ENCODE measurements around the gene SPACA4.
"Not testable (repeated sequence)": the region's sequence is repeated elsewhere in the genome, so short reads cannot be mapped to it uniquely, and the experiment has no call there.

Gene SPACA4

DNA sequence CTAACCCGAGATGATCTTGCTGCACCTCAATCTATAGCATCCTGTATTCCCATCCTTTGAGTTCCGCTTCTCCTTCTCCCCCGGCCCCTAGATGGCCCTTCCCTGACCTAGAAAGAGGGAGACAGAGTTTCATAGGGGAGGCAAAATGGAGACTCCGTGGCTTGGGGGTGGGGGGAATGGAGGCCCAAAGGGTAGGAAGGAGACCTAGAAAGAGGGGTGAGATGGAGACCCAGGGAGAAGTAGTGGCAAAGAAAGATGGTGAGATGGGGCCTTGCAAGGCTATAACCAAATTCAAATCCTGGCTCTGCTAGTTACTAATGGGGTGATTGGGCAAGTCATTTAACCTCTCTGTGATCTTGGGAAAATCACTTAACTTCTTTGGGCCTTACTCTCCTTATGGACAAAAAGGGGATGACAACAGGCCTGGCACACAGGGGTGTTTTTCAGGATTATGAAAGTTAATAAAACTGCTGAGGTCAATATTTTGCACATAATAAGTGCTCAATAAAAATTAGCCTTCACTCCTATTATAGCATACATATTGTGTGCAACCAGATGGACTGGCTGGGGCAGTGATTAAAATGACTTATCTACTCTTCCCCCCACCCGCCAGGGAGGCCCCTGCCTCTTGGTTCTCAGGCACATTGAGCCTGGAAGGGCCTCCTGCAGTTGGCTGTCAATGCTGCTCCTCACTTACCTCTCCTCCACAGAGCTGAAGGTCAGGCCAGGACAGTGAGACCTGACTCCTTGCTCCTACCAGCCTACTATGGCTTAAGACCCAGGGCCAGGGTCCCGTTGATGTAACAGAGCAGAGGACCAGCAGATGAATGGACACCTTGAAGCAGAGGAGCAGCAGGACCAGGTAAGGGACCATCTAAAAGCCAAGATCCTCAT lies 13.4 kb downstream of the SPACA4 start:
- DNase-seq: no peak

GRCh38 chr19:48623556-48624066 lies 17.1 kb downstream of the SPACA4 start:
- DNase-seq: no peak

- peak; percentile 96 to 98 for DNase-seq
Measured at GRCh38 chr19:48624067-48624594, 17.6 kb downstream of the SPACA4 start.

GRCh38 chr19:48624791-48625723 lies 18.5 kb downstream of the SPACA4 start:
- DNase-seq: no peak

DNA sequence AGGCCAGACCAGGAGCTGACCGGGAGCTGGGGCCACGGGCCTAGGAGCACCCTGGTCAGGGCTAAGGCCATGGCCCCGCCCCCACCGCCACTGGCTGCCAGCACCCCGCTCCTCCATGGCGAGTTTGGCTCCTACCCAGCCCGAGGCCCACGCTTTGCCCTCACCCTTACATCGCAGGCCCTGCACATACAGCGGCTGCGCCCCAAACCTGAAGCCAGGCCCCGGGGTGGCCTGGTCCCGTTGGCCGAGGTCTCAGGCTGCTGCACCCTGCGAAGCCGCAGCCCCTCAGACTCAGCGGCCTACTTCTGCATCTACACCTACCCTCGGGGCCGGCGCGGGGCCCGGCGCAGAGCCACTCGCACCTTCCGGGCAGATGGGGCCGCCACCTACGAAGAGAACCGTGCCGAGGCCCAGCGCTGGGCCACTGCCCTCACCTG lies 19.4 kb downstream of the SPACA4 start:
- no peak for DNase-seq

GRCh38 chr19:48627201-48627864 lies 20.8 kb downstream of the SPACA4 start:
- DNase-seq: no peak

- DNase-seq: no peak
Measured at GRCh38 chr19:48627865-48628314, 21.3 kb downstream of the SPACA4 start.

DNA sequence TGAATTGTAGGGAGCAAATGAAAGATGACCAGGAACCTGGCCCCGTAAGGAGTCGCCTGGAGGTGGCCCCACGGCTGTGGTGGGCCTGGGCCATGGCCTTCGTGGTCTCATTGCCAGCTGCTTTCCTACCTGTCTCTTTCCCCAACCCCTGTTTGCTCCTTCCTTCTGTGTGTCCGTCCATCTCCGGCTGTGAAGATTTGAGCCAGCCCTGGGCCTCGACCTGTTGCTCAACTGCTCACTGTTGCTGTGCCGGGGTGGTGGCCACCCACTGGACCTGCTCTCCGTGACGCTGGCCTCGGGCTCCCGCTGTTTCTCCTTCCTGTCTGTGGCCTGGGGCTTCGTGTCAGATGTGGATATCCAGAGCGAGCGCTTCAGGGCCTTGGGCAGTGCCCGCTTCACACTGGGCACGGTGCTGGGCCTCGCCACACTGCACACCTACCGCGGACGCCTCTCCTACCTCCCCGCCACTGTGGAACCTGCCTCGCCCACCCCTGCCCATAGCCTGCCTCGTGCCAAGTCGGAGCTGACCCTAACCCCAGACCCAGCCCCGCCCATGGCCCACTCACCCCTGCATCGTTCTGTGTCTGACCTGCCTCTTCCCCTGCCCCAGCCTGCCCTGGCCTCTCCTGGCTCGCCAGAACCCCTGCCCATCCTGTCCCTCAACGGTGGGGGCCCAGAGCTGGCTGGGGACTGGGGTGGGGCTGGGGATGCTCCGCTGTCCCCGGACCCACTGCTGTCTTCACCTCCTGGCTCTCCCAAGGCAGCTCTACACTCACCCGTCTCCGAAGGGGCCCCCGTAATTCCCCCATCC lies 22.1 kb downstream of the SPACA4 start:
- no peak for DNase-seq

DNA sequence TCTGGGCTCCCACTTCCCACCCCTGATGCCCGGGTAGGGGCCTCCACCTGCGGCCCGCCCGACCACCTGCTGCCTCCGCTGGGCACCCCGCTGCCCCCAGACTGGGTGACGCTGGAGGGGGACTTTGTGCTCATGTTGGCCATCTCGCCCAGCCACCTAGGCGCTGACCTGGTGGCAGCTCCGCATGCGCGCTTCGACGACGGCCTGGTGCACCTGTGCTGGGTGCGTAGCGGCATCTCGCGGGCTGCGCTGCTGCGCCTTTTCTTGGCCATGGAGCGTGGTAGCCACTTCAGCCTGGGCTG lies 22.7 kb downstream of the SPACA4 start:
- no peak for DNase-seq

DNA sequence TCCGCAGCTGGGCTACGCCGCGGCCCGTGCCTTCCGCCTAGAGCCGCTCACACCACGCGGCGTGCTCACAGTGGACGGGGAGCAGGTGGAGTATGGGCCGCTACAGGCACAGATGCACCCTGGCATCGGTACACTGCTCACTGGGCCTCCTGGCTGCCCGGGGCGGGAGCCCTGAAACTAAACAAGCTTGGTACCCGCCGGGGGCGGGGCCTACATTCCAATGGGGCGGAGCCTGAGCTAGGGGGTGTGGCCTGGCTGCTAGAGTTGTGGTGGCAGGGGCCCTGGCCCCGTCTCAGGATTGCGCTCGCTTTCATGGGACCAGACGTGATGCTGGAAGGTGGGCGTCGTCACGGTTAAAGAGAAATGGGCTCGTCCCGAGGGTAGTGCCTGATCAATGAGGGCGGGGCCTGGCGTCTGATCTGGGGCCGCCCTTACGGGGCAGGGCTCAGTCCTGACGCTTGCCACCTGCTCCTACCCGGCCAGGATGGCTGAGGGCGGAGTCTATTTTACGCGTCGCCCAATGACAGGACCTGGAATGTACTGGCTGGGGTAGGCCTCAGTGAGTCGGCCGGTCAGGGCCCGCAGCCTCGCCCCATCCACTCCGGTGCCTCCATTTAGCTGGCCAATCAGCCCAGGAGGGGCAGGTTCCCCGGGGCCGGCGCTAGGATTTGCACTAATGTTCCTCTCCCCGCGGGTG lies 23.2 kb downstream of the SPACA4 start:
- no peak for DNase-seq

DNA sequence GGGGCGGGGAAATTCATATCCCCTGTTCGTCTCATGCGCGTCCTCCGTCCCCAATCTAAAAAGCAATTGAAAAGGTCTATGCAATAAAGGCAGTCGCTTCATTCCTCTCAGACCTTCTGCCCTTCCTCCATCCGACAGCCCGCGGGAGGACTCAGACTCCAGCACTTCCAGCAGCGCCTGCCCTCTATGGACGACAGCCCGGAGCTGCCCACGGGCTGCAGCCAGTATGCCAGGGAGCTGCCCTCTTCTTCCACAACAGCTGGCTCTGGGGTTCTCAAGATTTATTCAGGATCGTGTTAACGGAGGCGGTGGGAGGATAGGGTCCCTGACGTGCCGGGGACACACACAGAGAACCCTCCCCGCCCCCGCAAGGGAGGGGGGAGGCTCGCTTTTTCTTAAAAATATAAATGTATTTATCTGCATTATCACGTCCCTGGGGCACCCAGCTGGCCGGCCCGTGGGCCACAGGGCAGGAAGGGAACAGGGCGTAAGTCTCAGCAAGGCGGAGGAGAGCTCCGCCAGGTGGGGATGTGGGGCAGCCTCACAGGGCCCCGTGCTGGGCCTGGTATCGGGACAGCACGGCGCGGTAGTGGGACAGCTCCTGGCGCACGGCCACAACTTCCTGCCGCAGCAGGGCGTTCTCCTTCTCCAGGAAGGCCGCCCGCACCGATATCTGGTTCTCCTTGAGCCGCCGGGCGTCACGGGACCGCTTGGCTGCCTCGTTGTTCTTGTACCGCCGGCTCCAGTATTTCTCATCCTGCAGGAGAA lies 23.9 kb downstream of the SPACA4 start:
- DNase-seq: no peak

DNA sequence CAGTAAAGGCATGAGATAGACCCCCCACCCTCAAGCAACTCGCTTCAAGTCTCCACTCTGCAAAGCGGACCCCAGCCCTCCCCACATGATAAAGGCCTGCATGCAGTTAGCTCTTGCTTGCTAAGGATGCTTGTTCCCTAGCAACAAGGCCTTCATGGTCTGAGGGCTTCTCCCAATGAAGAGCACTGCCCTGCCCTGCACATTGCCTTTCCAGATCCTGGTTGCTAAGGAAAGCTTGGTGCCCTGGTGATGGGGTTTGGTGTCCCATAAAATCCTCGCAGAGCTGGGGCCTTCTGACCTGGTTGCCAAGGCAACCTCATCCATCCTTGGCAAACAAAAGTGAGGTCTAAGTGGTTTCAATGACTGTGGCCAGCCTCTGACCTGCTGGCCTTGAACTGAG lies 24.7 kb downstream of the SPACA4 start:
- no peak for DNase-seq

GRCh38 chr19:48632286-48632685 lies 25.7 kb downstream of the SPACA4 start:
- DNase-seq: not testable (repeated sequence)

DNA sequence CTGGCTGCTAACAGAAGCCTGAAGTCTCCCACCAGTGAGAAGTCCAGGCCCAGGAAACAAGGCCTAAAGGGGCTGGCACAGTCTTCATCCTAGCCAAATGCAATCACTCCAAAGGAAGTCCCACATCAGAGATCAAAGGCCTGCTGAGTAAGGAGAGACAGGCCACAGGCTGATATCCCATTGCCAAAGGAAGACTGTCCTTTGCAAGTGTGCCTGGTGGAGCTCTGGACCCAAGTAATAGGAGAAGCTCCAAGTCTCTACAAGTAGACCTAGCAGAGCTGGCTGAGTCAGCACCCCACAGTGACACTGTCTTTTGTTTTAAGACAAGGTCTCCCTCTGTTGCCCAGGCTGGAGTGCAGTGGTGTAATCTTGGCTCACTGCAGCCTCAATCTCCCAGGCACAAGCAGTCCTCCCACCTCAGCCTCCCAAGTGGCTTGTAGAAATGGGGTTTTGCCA lies 26.2 kb downstream of the SPACA4 start:
- DNase-seq: no peak

DNA sequence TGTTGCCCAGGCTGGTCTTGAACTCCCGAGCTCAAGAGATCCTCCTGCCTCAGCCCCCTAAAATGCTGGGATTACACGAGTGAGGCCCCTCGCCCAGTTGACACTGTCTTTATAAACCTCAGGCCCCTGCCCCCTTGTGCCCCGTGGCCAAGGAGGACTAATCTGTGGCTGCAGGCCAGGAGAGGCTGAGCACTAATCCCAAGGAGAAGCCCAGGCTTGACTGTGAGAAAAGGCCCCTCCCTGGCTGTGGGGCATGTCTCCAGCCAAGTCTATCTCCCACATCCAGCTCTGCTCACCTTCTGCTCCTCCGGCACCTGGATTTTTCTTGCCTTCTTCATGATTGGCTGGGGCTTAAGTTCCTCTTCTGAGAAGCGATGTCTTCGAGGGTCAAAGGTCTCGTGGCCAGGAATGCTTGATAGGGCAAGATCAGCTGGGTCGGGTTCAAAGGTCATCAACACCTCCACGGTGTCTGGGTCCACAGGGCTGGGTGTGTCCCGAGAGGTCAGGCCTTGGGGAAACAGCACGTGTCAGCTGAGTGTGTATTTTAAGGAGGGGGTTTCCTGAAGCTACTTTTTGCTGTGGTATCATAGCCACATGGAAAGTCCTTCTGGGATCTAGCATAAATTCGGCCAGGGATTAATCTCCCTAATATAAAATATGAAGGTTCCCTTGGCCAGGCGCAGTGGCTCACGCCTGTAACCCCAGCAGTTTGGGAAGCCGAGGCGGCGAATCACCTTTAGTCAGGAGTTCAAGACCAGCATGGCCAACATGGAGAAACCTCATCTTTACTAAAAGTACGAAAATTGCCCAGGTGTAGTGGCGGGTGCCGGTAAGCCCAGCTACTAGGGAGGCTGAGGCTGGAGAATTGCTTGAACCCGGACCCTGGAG lies 26.9 kb downstream of the SPACA4 start:
- no peak for DNase-seq

GRCh38 chr19:48634036-48634342 lies 27.4 kb downstream of the SPACA4 start:
- DNase-seq: no peak

DNA sequence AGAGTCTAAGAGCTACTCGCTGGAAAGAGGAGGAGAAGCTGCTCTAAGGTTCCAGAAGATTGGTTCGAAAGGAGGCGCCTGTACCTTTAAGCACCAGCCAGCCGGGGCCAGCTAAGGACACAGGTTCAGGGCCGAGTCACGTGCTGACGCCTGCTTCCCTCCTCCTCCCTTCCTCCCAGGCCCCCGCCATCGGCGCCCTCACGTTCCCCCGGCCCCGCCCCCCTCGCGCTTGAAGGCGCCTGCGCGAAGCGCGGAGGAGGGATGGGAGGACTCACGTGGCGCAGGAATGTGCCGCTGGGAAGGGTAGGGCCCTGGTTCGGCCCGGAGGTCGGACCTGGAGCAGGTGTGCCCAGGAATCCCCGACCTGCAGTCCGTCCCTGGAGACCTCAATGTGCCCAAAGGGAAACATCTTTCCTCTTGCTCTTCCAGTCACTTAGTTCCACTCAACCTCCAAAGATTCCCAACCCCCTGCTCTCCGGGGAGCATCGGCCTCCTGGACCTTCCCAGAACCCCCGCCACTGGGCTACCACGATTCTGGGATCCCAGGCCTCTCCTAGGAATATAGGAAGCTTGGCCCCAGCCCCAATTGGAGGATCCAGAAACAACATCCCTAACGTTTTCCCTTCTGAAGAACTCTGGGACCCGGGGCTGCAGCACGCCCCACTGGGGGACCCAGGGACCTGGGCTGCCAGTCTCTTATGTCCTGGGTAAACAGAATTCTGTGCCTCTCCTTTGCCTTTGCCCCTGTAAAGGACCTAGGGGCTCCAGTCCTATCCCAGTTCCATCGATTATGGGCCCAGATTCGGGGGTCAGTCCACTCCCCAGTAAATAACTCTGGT lies 28.1 kb downstream of the SPACA4 start:
- peak; percentile 91 to 92 for DNase-seq

DNA sequence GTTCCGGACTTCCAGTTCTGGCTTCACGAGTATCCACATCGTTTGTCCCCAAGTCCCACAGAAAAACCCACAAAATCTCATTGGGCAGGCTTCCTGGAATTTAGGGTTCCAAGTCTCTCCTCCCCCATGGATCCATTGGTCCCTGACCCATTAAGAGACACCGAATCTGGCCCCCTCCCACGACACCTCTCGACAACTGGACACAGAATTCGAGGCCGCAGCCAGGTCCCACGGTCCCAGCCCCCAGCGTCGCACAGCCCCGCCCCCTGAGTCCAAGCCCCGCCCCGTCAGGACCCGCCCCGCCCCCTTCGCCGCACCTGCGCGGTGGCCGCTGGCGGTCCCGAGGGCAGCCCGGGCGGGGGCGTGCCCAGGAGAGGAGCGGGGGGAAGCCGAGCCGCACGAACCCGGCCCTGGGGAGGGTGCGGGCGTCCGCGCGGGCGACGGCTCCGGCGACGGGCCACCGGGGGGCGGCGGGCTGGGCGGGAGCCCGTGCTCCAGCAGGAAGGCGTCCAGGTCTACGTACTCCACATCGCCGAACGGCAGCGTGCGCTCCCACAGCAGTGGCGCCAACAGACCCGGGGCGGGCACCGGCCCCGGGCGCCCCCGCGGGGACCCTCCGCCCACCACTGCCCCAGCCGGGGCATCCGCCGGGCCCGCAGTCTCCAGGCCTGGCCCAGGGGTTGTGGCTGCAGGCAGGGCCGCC lies 28.9 kb downstream of the SPACA4 start:
- DNase-seq: peak; percentile 61 to 76
